CD1c-positive myeloid dendritic cell (primary cell): ENCODE measurements around the gene CALM1.

Experiments
- DNase-seq: peaks from one replicate; pipeline ENCODE4 v3.0.0-alpha.2; 2016; ENCODE audit errors: extremely low spot score

The CALM1 gene

DNA sequence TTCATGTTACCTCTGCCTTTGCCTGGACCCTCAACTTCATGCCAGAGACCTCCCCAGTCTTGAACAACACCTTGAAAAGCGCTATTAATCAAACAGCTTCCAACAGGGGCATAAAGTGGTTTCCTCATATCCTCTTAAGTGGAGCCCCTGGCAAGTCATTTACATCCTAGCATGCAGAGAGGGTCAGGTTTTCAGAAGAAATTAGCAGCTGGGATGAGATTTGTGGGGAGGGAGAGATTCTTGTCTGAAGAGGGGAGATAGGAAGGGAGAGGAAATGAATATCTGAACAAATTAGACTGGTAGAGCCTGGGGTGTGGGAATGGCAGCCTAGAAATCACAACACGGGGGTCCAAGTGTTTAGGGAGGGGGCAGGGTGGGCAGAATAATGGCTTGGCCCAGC is 45.6 kb downstream of the CALM1 start:
- no peak for DNase-seq

GRCh38 chr14:90443161-90444076 is 46.6 kb downstream of the CALM1 start:
- no peak for DNase-seq

- DNase-seq: no peak
These were observed 47.4 kb downstream of the CALM1 start for GRCh38 chr14:90444077-90444696.

- no peak for DNase-seq
These were observed 48.2 kb downstream of the CALM1 start for GRCh38 chr14:90445011-90445410.

DNA sequence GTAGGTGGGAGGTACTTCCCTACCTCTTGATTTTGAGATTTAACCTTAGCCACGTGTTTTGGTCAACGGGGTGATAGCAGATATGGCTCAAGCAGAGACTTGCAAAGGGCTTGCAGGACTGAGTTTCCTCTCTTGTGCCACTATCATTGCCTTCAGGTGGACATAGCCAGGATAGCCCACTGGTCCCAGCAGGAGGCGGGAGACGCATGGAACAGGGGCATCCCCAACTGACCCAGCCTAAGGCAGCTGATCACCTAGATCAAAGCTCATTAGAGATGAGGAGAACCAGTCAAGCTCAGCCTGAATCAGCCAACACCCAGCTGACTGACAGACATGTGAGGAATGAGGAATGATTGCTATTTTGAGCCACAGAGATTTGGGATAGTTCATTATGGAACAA is 49.6 kb downstream of the CALM1 start:
- DNase-seq: no peak

- no peak for DNase-seq
These were observed 51.1 kb downstream of the CALM1 start for GRCh38 chr14:90447720-90448497.

DNA sequence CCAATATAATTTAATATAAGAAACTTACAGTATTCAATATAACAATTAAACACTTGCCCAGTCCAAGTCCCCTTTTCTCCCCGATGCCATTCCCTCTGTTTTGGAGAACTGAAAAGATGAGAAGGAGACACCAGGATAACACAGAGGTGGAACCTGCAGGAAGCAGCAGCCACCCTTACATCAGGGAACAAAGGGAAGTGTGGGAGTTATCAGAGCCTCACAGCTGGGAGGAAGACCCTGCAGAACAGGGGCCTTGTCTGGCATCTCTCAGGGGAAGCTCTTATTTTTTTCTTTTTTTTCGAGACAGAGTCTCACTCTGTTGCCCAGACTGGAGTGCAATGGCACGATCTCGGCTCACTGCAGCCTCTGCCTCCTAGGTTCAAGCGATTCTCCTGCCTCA is 52.6 kb downstream of the CALM1 start:
- no peak for DNase-seq

GRCh38 chr14:90450151-90450550 is 53.3 kb downstream of the CALM1 start:
- no peak for DNase-seq

- DNase-seq: no peak
These were observed 53.8 kb downstream of the CALM1 start for GRCh38 chr14:90450667-90451066.

- DNase-seq: no peak
These were observed 54.6 kb downstream of the CALM1 start for GRCh38 chr14:90451443-90451842.

DNA sequence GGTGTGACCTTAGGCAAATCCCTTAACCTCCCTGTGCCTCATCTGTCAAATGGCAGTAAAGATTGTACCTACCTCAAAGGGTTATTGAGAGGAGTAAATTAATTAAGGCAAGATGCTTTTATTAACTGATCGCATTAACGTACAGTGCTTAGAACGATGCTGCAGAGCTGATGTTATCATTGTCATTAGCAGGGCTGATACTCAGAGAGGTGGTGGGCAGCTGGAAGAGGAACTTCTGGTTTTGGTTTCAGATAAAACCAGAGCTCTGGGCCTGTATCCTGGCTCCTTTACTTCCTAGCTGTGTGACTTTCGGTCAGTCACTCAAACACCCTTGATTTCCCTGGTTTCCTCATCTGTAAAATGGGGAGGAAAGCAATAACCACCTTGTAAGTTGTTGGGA is 55.1 kb downstream of the CALM1 start:
- peak; percentile 3 for DNase-seq

DNA sequence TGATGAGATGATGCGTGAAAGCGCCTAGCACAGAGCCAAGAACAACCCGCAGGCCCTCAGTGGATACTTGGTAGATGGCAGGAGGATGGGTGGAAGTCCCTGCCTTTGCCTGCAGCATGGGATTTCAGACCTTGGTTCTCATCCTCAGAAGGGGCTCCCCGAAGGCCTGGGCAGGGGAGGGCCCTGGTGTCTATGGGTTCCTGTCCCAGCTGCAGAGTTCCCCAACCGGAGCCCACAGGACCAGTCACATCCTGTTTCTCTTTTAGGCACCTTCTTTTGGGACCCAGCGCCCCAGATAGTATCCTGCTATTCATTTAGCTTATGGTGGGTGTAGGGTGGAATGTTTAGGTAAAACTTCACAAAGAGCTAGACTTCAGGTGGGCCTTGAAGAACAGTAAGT is 55.5 kb downstream of the CALM1 start:
- no peak for DNase-seq

DNA sequence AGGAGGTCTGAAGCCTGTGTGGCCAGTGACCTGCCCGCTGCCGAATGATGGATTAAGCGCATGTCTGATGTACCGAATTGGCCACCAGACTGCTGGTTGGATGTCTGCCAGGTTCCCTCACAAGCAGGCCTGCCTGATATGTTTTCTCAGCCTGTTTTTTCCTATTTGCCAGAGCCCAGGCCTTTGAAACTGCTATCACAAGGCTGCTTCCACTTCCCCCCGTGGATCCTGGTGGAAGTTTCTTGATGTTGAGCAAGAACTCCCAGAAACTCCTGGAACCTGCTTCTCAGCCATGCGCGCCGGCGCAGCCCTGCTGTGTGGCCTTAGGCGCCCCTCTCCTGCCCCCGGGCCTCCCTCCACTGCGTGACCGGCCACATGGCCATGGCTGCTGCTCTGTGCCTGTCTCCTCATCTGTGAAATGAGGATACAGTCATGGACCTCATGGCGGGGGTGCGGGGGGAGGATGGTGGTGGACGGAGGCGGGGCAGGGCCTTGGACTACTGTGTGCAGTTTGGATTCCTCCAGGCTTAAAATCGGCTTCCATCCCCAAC is 56.6 kb downstream of the CALM1 start:
- no peak for DNase-seq

- no peak for DNase-seq
These were observed 57.5 kb downstream of the CALM1 start for GRCh38 chr14:90454041-90455000.

- no peak for DNase-seq
These were observed 58.3 kb downstream of the CALM1 start for GRCh38 chr14:90455100-90455571.

- DNase-seq: no peak
These were observed 59.7 kb downstream of the CALM1 start for GRCh38 chr14:90456551-90456950.

DNA sequence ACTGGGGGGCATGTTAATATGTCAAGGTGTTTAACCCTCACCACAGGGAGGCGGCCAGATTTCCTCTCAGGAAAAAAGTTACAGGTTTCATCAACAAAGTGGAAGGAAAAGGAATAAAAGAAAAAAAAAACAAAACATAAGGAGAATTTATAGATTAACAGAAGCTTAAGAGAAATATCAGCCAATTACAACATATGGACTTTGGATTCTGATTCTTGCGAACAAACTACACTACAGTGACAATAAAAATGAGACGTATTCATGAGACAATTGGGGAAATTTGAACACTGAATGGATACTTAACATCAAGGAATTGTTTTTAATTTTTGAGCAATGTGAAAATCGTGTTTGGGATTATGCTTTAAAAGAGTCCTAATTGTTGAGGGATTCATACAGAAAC is 60.4 kb downstream of the CALM1 start:
- no peak for DNase-seq
